Astrocyte (in vitro differentiated cells and primary cell): Measurements from ENCODE around the gene TMEM141. TPM values are rescaled to one million over a fixed set of nuclear protein-coding genes. Genes with fewer than 3 reads are reported as not detected.
"Not testable (repeated sequence)": the region's sequence is repeated elsewhere in the genome, so short reads cannot be mapped to it uniquely, and the experiment has no call there.

ENCODE experiments used
- DNase-seq: peaks from one replicate; pipeline ENCODE4 v3.0.0-alpha.2; 2010; ENCODE audit warnings: low read depth
- FAIRE-seq: peaks from 2 replicates; lab custom pipeline; 2011; peaks lifted over from hg19 to GRCh38; lab: Jason Lieb, UNC
- H2AFZ ChIP-seq: 2 replicates; pipeline ENCODE4 v1.6.0; 2012; ENCODE audit warnings: low read depth, low read length, inconsistent platforms
- H3K27ac ChIP-seq: 2 replicates; pipeline ENCODE4 v1.5.1; 2011; ENCODE audit warnings: low read depth, low read length, inconsistent platforms
- H3K27me3 ChIP-seq: 2 replicates; pipeline ENCODE4 v1.6.0; 2011; ENCODE audit warnings: low read length, inconsistent platforms; ENCODE audit not compliant: insufficient read depth
- H3K36me3 ChIP-seq: 2 replicates; pipeline ENCODE4 v1.5.1; 2011; ENCODE audit warnings: low read length, inconsistent platforms; ENCODE audit not compliant: insufficient read depth
- H3K4me1 ChIP-seq: 2 replicates; pipeline ENCODE4 v1.5.1; 2011; ENCODE audit warnings: low read length, inconsistent platforms; ENCODE audit not compliant: insufficient read depth
- H3K4me2 ChIP-seq: 2 replicates; pipeline ENCODE4 v1.6.0; 2012; ENCODE audit warnings: low read length, inconsistent platforms
- H3K4me3 ChIP-seq: 2 replicates; pipeline ENCODE4 v1.5.1; 2011; ENCODE audit warnings: low read depth, mild to moderate bottlenecking, low read length, inconsistent platforms; ENCODE audit not compliant: insufficient read depth
- H3K79me2 ChIP-seq: 2 replicates; pipeline ENCODE4 v1.6.0; 2012; ENCODE audit warnings: mild to moderate bottlenecking, low read length, inconsistent platforms; ENCODE audit not compliant: insufficient read depth
- H3K9ac ChIP-seq: 2 replicates; pipeline ENCODE4 v1.6.0; 2012; ENCODE audit warnings: mild to moderate bottlenecking, low read length, inconsistent platforms
- H3K9me3 ChIP-seq: 2 replicates; pipeline ENCODE4 v1.5.1; 2012; ENCODE audit warnings: low read depth, mild to moderate bottlenecking, low read length, inconsistent platforms; ENCODE audit not compliant: insufficient read depth
- H4K20me1 ChIP-seq: 2 replicates; pipeline ENCODE4 v1.6.0; 2012; ENCODE audit warnings: low read length, inconsistent platforms; ENCODE audit not compliant: insufficient read depth
- H3K27ac Mint-ChIP-seq: one replicate; pipeline ENCODE4 v1.8.0; 2021; ENCODE audit warnings: mild to moderate bottlenecking, mixed read lengths; ENCODE audit not compliant: unreplicated experiment
- H3K27me3 Mint-ChIP-seq: one replicate; pipeline ENCODE4 v1.8.0; 2021; ENCODE audit warnings: low read depth, mixed read lengths; ENCODE audit not compliant: unreplicated experiment
- H3K36me3 Mint-ChIP-seq: one replicate; pipeline ENCODE4 v1.8.0; 2021; ENCODE audit warnings: low read depth, mixed read lengths; ENCODE audit not compliant: unreplicated experiment
- H3K4me1 Mint-ChIP-seq: one replicate; pipeline ENCODE4 v1.8.0; 2021; ENCODE audit warnings: low read depth, mixed read lengths; ENCODE audit not compliant: unreplicated experiment
- H3K4me3 Mint-ChIP-seq: one replicate; pipeline ENCODE4 v1.8.0; 2021; ENCODE audit warnings: mild to moderate bottlenecking, moderate library complexity, mixed read lengths; ENCODE audit not compliant: unreplicated experiment
- H3K9me3 Mint-ChIP-seq: one replicate; pipeline ENCODE4 v1.8.0; 2021; ENCODE audit warnings: mild to moderate bottlenecking, mixed read lengths; ENCODE audit not compliant: unreplicated experiment
- EZH2 ChIP-seq: IDR thresholded peaks from 2 replicates; pipeline ENCODE4 v1.6.1; 2012; ENCODE audit warnings: mild to moderate bottlenecking, low read length, inconsistent platforms; ENCODE audit not compliant: insufficient read depth
- total RNA-seq: library from RNA; stranded (reverse); gene quantifications from 2 replicates; pipeline ENCODE4 v1.2.1, GENCODE V29; 2021
- TF ChIP-seq, protein P1 (sequence below): IDR thresholded peaks from 2 replicates; pipeline ENCODE4 v1.5.1; 2011; ENCODE audit warnings: low read depth, mild to moderate bottlenecking, inconsistent platforms, low read length, moderate library complexity; ENCODE audit not compliant: insufficient read depth

The TMEM141 gene
- total RNA-seq, 1 donor from 2014 or later, result 40.8 TPM

DNA sequence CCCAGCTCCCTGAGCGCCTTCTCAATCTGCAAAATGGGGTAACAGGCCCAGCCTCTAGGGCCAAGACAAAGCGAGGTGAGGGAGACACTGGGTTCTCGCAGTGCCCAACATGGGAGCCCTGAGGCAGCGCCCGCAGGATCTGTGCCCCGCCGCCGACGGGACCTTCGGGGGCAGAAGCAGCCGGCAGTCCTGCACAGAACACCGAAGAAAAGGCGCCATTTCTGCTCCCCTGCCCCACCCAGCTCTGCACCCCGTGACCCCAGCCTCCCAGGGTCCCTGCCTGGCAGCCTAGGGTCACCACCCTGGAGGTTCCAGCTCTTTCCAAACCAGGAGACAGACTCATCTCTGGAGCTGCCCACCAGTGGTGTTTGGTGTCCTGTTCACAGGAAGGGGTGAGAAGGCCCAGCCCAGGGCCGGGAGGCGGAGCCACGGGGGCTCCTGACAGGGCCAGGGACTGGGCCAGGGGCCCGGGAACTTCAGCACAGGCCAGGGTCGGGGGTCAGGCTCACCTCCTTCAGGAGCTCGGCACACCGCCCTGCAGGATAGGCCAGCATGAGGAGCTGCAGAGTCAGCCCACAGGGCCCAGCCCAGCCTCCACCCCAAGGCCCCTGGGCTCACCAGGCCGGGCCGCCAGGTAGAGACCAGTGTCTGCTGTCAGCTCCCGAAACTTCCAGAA is 36.4 kb upstream of the TMEM141 start:
- FAIRE-seq, result no peak
- Histone ChIP-seq H3K79me2 (no peaks in the 10 kb centered on the region), H2AFZ (no peak overlapping the region), H4K20me1 (no peaks in the 10 kb centered on the region), H3K9me3 (peaks cover 10% of the 10 kb centered on the region), H3K9ac (no peak overlapping the region), H3K4me2 (no peak overlapping the region), H3K27ac (no peak overlapping the region), H3K4me3 (no peak overlapping the region), H3K27me3 (peaks cover 3% of the 10 kb centered on the region), H3K36me3 (no peaks in the 10 kb centered on the region), H3K4me1 (no peaks in the 10 kb centered on the region)
- DNase-seq, result no peak
- Mint-ChIP-seq H3K27me3 (peaks cover 8% of the 10 kb centered on the region), H3K4me1 (no peaks in the 10 kb centered on the region), H3K9me3 (peaks cover 19% of the 10 kb centered on the region), H3K4me3 (no peak overlapping the region), H3K36me3 (peaks cover 5% of the 10 kb centered on the region), H3K27ac (no peak overlapping the region)
- TF ChIP-seq, protein P1, sequence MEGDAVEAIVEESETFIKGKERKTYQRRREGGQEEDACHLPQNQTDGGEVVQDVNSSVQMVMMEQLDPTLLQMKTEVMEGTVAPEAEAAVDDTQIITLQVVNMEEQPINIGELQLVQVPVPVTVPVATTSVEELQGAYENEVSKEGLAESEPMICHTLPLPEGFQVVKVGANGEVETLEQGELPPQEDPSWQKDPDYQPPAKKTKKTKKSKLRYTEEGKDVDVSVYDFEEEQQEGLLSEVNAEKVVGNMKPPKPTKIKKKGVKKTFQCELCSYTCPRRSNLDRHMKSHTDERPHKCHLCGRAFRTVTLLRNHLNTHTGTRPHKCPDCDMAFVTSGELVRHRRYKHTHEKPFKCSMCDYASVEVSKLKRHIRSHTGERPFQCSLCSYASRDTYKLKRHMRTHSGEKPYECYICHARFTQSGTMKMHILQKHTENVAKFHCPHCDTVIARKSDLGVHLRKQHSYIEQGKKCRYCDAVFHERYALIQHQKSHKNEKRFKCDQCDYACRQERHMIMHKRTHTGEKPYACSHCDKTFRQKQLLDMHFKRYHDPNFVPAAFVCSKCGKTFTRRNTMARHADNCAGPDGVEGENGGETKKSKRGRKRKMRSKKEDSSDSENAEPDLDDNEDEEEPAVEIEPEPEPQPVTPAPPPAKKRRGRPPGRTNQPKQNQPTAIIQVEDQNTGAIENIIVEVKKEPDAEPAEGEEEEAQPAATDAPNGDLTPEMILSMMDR, result no peak
- TF ChIP-seq EZH2, result no peak

DNA sequence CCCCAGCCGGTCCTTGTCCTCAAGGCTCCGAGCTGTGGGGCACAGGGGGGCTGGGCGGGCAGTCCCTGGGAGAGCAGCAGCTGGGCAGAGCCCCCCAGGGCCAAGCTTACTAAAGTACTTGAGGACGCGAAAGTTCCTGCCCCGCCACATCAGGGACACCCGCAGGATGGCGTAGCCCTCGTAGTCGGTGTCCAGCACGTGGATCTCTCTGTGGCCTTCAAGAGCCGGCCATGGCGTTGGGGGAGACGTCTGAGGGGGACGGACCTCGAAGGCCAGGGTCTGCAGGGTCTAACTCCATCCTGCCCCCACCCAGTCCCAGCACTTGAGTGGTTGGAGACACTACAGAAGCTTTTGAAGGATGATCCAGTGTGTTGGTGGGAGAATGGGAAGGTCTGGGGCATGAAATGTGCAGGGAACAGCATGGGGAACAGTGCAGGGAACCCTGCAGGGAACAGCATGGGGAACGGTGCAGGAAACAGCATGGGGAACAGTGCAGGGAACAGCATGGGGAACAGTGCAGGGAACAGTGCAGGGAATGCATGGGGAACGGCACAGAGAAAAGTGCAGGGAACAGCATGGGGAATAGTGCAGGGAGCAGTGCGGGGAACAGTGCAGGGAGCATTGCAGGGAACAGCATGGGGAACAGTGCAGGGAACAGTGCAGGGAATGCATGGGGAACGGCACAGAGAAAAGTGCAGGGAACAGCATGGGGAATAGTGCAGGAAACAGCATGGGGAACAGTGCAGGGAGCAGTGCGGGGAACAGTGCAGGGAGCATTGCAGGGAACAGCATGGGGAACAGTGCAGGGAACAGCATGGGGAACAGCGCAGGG is 35.6 kb upstream of the TMEM141 start:
- not testable (repeated sequence) for DNase-seq, H3K27me3 Mint-ChIP-seq, H3K27ac ChIP-seq, H3K4me1 Mint-ChIP-seq, H3K4me2 ChIP-seq, H3K36me3 ChIP-seq, H3K4me3 Mint-ChIP-seq, H3K4me1 ChIP-seq, H3K4me3 ChIP-seq, H4K20me1 ChIP-seq, H3K36me3 Mint-ChIP-seq, H3K27me3 ChIP-seq, H3K27ac Mint-ChIP-seq, H2AFZ ChIP-seq, H3K9ac ChIP-seq, FAIRE-seq, H3K79me2 ChIP-seq
- peaks cover 10% of the 10 kb centered on the region for H3K9me3 ChIP-seq
- H3K9me3 Mint-ChIP-seq, result peaks cover 19% of the 10 kb centered on the region

DNA sequence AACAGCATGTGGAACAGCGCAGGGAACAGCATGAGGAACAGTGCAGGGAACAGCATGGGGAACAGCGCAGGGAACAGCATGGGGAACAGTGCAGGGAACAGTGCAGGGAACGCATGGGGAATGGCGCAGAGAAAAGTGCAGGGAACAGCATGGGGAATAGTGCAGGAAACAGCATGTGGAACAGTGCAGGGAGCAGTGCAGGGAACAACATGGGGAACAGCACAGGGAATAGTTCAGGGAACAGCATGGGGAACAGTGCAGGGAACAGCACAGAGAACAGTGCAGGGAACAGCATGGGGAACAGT is 35.1 kb upstream of the TMEM141 start:
- Histone ChIP-seq H3K79me2 (no peaks in the 10 kb centered on the region), H4K20me1 (no peaks in the 10 kb centered on the region), H3K27ac (no peak overlapping the region), H3K27me3 (peaks cover 3% of the 10 kb centered on the region), H3K9ac (no peak overlapping the region), H3K4me3 (no peak overlapping the region), H3K4me2 (no peak overlapping the region), H2AFZ (no peak overlapping the region), H3K4me1 (no peaks in the 10 kb centered on the region), H3K9me3 (peaks cover 10% of the 10 kb centered on the region), H3K36me3 (no peaks in the 10 kb centered on the region)
- TF ChIP-seq EZH2, result no peak
- TF ChIP-seq, protein P1, result no peak
- Mint-ChIP-seq H3K4me1 (no peaks in the 10 kb centered on the region), H3K27me3 (peaks cover 8% of the 10 kb centered on the region), H3K27ac (no peak overlapping the region), H3K36me3 (peaks cover 3% of the 10 kb centered on the region), H3K9me3 (peaks cover 19% of the 10 kb centered on the region), H3K4me3 (no peak overlapping the region)
- FAIRE-seq (no peak), DNase-seq (no peak)
